CD4-positive, alpha-beta T cell (primary cell): ENCODE results near the gene CNRIP1. TPM values are rescaled to one million over a fixed set of nuclear protein-coding genes. Genes with fewer than 3 reads are reported as not detected.

Experiments
- ATAC-seq: fragments of 200-7000 bp; cut with Tn5 transposase; one replicate; pipeline ENCODE4 v1.10.0; 2022; ENCODE audit warnings: mild to moderate bottlenecking; ENCODE audit not compliant: poor library complexity
- CTCF ChIA-PET: fragments of 350-600 bp; sonication (Branson Sonifier 250); formaldehyde crosslinking; loops from one replicate; lab custom pipeline; 2021; ENCODE audit warnings: antibody characterized with exemption, inconsistent platforms; lab: Charles Lee
- POLR2A ChIA-PET: fragments of 350-600 bp; sonication (Branson Sonifier 250); formaldehyde crosslinking; loops from one replicate; lab custom pipeline; 2021; ENCODE audit warnings: antibody characterized with exemption, inconsistent platforms; lab: Charles Lee
- DNase-seq, 14 experiments: peaks; one replicate each; pipeline ENCODE4 v3.0.0-alpha.2; 2013 to 2020; ENCODE audit warnings: mixed read lengths in 2 of 14
- H3K27ac ChIP-seq, 2 donors: one replicate each; pipeline versions ENCODE4 v1.5.1 to v1.7.0; 2013; ENCODE audit warnings: low read length in 2 of 2, low read depth in 1 of 2, mild to moderate bottlenecking in 1 of 2
- H3K27me3 ChIP-seq, 2 experiments: 1 replicate in 1 of 2; 2 replicates in 1 of 2; pipeline versions ENCODE4 v1.6.1 to v1.7.0; 2013; ENCODE audit warnings: low read length in 2 of 2, control low read depth in 1 of 2, mild to moderate bottlenecking in 1 of 2, moderate library complexity in 1 of 2; ENCODE audit not compliant: insufficient read depth in 2 of 2, control insufficient read depth in 1 of 2
- H3K36me3 ChIP-seq: one replicate; pipeline ENCODE4 v1.6.1; 2013; ENCODE audit warnings: low read length, control low read depth; ENCODE audit not compliant: insufficient read depth
- H3K4me1 ChIP-seq: one replicate; pipeline ENCODE4 v1.6.1; 2013; ENCODE audit warnings: low read length, control low read depth; ENCODE audit not compliant: insufficient read depth
- H3K4me3 ChIP-seq: one replicate; pipeline ENCODE4 v1.5.1; 2013; ENCODE audit warnings: mild to moderate bottlenecking, low read length, moderate library complexity
- H3K9me3 ChIP-seq, 2 experiments: 1 replicate in 1 of 2; 2 replicates in 1 of 2; pipeline versions ENCODE4 v1.6.1 to v1.7.0; 2013; ENCODE audit warnings: low read length in 2 of 2, mild to moderate bottlenecking in 2 of 2, control low read depth in 1 of 2, moderate library complexity in 1 of 2; ENCODE audit not compliant: control insufficient read depth in 1 of 2, insufficient read depth in 1 of 2
- H3K27ac Mint-ChIP-seq: one replicate; pipeline ENCODE4 v1.8.0; 2020; ENCODE audit warnings: mixed read lengths
- H3K27me3 Mint-ChIP-seq: one replicate; pipeline ENCODE4 v1.8.0; 2021; ENCODE audit warnings: mixed read lengths
- H3K36me3 Mint-ChIP-seq: one replicate; pipeline ENCODE4 v1.8.0; 2021; ENCODE audit warnings: low read depth, mixed read lengths
- H3K4me1 Mint-ChIP-seq: one replicate; pipeline ENCODE4 v1.8.0; 2021; ENCODE audit warnings: low read depth, mixed read lengths
- H3K4me3 Mint-ChIP-seq: one replicate; pipeline ENCODE4 v1.8.0; 2020; ENCODE audit warnings: mild to moderate bottlenecking, mixed read lengths
- H3K9me3 Mint-ChIP-seq: one replicate; pipeline ENCODE4 v1.8.0; 2020; ENCODE audit warnings: mixed read lengths
- CTCF ChIP-seq: fragments of 200-600 bp; IDR thresholded peaks from one replicate; pipeline ENCODE4 v1.8.0; 2022; ENCODE audit warnings: antibody characterized with exemption, mild to moderate bottlenecking
- intact Hi-C, 2 experiments: fragments of 100-400 bp; cut with DNase I in 1 of 2; cut with micrococcal nuclease in 1 of 2; formaldehyde crosslinking; loops; one replicate each; pipeline versions ENCODE4 v1.15.1 to v1.9.0; 2023 to 2025; cut with DNase I, micrococcal nuclease
- total RNA-seq, 174 experiments: library from RNA in 2 of 174; stranded (reverse) in 2 of 174; gene quantifications; one replicate each; pipeline ENCODE4 v1.2.3 and lab custom pipeline; 2021 to 2026

Gene CNRIP1
- total RNA-seq, 2 experiments from 2014 or later = not detected

DNA sequence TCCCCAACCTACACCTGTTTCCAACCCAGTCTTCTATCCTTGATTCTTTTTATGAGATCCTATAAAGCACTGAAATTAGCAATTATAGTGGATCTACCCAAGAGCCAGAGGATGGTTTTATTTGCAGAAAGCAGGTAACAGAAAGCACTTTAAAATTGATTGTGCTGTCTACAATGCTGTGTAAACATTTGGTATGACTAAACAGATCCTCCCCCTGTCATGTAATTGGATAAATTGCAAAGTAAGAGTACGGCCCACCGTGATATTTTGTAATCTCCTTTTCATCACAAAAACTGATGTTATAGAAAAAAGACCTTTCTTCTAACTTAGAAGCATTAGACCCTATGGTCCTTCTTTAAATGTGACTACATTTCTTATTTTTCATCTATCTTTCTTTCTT, 56.1 kb downstream of the CNRIP1 start:
- Histone ChIP-seq H3K27me3 (no peaks in the 10 kb centered on the region), H3K4me3 (no peak overlapping the region), H3K4me1 (no peaks in the 10 kb centered on the region), H3K27ac (no peak overlapping the region), H3K9me3 (no peaks in the 10 kb centered on the region), H3K36me3 (no peaks in the 10 kb centered on the region)
- no peak for TF ChIP-seq CTCF
- Mint-ChIP-seq H3K27ac (no peak overlapping the region), H3K36me3 (no peaks in the 10 kb centered on the region), H3K9me3 (no peaks in the 10 kb centered on the region), H3K4me3 (no peak overlapping the region), H3K27me3 (no peaks in the 10 kb centered on the region), H3K4me1 (no peaks in the 10 kb centered on the region)
- ChIA-PET CTCF (no interaction called here), POLR2A (no interaction called here)
- DNase-seq (no peak), ATAC-seq (no peak)
- intact Hi-C loops = no loop called here

DNA sequence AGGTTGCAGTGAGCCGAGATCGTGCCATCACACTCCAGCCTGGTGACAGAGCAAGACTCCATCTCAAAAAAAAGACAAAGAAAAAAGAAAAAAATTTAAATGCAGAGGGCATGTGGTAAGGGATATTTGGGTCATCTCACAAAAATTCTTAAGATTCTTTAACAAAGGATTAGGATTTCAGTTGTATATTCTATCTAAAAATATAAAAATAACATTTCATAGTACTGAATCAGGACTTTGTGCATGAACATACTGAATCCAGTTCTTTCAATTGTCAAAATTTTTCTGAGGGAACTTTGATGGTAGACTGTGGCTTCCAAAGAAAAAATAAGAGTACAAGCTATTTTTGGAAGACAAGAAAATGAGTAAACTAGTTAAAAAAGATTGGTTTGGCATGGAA, 60.9 kb downstream of the CNRIP1 start:
- Mint-ChIP-seq H3K9me3 (no peaks in the 10 kb centered on the region), H3K27ac (no peak overlapping the region), H3K4me3 (no peak overlapping the region), H3K4me1 (peaks cover 23% of the 10 kb centered on the region), H3K27me3 (no peaks in the 10 kb centered on the region), H3K36me3 (no peaks in the 10 kb centered on the region)
- no peak for TF ChIP-seq CTCF
- Histone ChIP-seq H3K9me3 (no peaks in the 10 kb centered on the region), H3K27ac (no peak overlapping the region), H3K4me1 (peaks cover 4% of the 10 kb centered on the region), H3K27me3 (no peaks in the 10 kb centered on the region), H3K4me3 (no peak overlapping the region), H3K36me3 (no peaks in the 10 kb centered on the region)
- CTCF ChIA-PET = no interaction called here
- intact Hi-C loops = no loop called here
- ATAC-seq (no peak), DNase-seq (no peak)
- POLR2A ChIA-PET = no interaction called here

DNA sequence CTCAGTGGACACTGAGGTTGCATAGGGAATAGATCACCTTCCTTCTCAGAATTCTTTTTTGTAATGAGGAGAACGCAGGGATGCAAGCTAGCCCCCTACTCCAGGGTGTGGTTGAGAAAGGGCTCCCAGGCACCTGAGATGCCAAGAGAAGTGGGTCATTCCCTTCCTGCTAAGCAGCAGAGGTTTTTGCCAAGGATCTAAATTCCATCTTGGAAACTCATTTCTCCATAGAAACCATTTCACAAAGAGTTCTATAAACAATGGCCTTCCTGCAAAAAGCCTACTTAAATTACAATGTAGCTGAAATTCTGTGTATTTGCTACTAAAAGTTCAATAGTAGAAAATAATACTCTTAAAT, 63.7 kb downstream of the CNRIP1 start:
- TF ChIP-seq CTCF = no peak
- H3K27me3 Mint-ChIP-seq = peaks cover 5% of the 10 kb centered on the region
- H3K9me3 ChIP-seq = no peaks in the 10 kb centered on the region
- intact Hi-C loops = no loop called here
- ATAC-seq (no peak), DNase-seq (no peak)
- H3K36me3 Mint-ChIP-seq = peaks cover 21% of the 10 kb centered on the region
- H3K4me1 Mint-ChIP-seq = peaks cover 36% of the 10 kb centered on the region
- POLR2A ChIA-PET = no interaction called here
- H3K27ac Mint-ChIP-seq = no peak overlapping the region
- H3K27ac ChIP-seq = no peak overlapping the region
- peaks cover 4% of the 10 kb centered on the region for H3K4me1 ChIP-seq
- no peaks in the 10 kb centered on the region for H3K36me3 ChIP-seq
- H3K4me3 ChIP-seq = no peak overlapping the region
- peak overlapping the region; percentile 5 for H3K4me3 Mint-ChIP-seq
- CTCF ChIA-PET = interaction anchor here (2.1 kb wide), 1 partner anchor 134 kb away, joined by 7 read pairs; no protein-coding TSS in a partner anchor
- H3K9me3 Mint-ChIP-seq = no peaks in the 10 kb centered on the region
- no peaks in the 10 kb centered on the region for H3K27me3 ChIP-seq
